ENCODE data around the gene ABCB4. TPM values are rescaled to one million over a fixed set of nuclear protein-coding genes. Genes with fewer than 3 reads are reported as not detected.
"Not testable (repeated sequence)": the region's sequence is repeated elsewhere in the genome, so short reads cannot be mapped to it uniquely, and the experiment has no call there.

ABCB4 gene
- total RNA-seq, 1 experiment from 2014 or later = not detected

- CTCF ChIA-PET = no interaction called here
- Histone ChIP-seq H4K20me1 (ENCODE audit: insufficient read depth) (no peaks in the 10 kb centered on the region), H3K27ac (no peak overlapping the region), H3K79me2 (ENCODE audit: low read depth) (no peaks in the 10 kb centered on the region), H3K27me3 (ENCODE audit: insufficient read depth, low read depth) (no peaks in the 10 kb centered on the region), H3K36me3 (ENCODE audit: low read depth) (no peaks in the 10 kb centered on the region), H3K4me2 (no peak overlapping the region), H3F3A (ENCODE audit: insufficient read depth, low read depth) (no peaks in the 10 kb centered on the region), H3K4me3 (no peak overlapping the region), H3K9me2 (ENCODE audit: insufficient read depth) (no peaks in the 10 kb centered on the region), H3K9me3 (ENCODE audit: insufficient read depth, low read depth) (no peaks in the 10 kb centered on the region), H2AFZ (no peak overlapping the region), H3K4me1 (replicated peaks; ENCODE audit: insufficient read depth) (peaks cover 10% of the 10 kb centered on the region; the same call in 1 of the 2 replicates)
- TF ChIP-seq EZH2 (IDR thresholded peaks at IDR 0.05; ENCODE audit: low read depth) = no peak
- TF ChIP-seq, protein P1, sequence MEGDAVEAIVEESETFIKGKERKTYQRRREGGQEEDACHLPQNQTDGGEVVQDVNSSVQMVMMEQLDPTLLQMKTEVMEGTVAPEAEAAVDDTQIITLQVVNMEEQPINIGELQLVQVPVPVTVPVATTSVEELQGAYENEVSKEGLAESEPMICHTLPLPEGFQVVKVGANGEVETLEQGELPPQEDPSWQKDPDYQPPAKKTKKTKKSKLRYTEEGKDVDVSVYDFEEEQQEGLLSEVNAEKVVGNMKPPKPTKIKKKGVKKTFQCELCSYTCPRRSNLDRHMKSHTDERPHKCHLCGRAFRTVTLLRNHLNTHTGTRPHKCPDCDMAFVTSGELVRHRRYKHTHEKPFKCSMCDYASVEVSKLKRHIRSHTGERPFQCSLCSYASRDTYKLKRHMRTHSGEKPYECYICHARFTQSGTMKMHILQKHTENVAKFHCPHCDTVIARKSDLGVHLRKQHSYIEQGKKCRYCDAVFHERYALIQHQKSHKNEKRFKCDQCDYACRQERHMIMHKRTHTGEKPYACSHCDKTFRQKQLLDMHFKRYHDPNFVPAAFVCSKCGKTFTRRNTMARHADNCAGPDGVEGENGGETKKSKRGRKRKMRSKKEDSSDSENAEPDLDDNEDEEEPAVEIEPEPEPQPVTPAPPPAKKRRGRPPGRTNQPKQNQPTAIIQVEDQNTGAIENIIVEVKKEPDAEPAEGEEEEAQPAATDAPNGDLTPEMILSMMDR (conservative IDR thresholded peaks at IDR 0.05) = no peak
- no TSS peak for BruUV-seq (replicated peaks)
- no peak for DNase-seq
- intact Hi-C loops (cut with micrococcal nuclease; ENCODE audit: unreplicated experiment) = no loop called here
- POLR2A ChIA-PET (ENCODE audit: unreplicated experiment) = no interaction called here
Measured at GRCh38 chr7:87463982-87464381, 11.5 kb downstream of the ABCB4 start.

GRCh38 chr7:87460444-87460843 is 15.0 kb downstream of the ABCB4 start:
- H3K79me2 ChIP-seq (ENCODE audit: low read depth); CTCF ChIA-PET; H3K9me2 ChIP-seq (ENCODE audit: insufficient read depth); H3F3A ChIP-seq (ENCODE audit: insufficient read depth, low read depth); POLR2A ChIA-PET (ENCODE audit: unreplicated experiment); H3K36me3 ChIP-seq (ENCODE audit: low read depth); H3K4me2 ChIP-seq; H3K27me3 ChIP-seq (ENCODE audit: insufficient read depth, low read depth); H4K20me1 ChIP-seq (ENCODE audit: insufficient read depth); H3K27ac ChIP-seq; DNase-seq; H3K9me3 ChIP-seq (ENCODE audit: insufficient read depth, low read depth); H2AFZ ChIP-seq; BruUV-seq (replicated peaks); H3K4me1 ChIP-seq (replicated peaks; ENCODE audit: insufficient read depth); intact Hi-C loops (cut with micrococcal nuclease; ENCODE audit: unreplicated experiment); H3K4me3 ChIP-seq: not testable (repeated sequence)

DNA sequence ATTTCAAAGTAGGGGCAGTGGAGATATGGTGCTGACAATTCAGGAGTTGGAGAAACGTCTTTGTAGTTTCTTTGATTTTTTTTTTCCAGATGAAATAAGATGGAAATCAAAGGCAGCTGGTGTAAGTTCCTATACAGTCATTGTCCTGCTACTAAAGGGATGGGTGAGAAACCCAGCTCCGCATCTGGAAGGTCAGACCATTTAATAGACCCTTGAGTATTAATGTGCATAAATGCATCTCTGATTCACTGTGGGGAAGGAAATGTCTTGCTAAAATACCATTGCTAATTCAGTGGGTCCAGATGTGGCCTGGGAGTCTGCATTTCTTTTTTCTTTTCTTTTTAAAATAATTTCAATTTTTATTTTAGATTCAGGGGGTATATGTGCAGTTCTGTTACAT is 15.5 kb downstream of the ABCB4 start:
- TF ChIP-seq, protein P1 (conservative IDR thresholded peaks at IDR 0.05) = no peak
- no peak for TF ChIP-seq EZH2 (IDR thresholded peaks at IDR 0.05; ENCODE audit: low read depth)
- Histone ChIP-seq H2AFZ (no peak overlapping the region), H4K20me1 (ENCODE audit: insufficient read depth) (no peaks in the 10 kb centered on the region), H3K4me2 (no peak overlapping the region), H3K36me3 (ENCODE audit: low read depth) (no peaks in the 10 kb centered on the region), H3K9me3 (ENCODE audit: insufficient read depth, low read depth) (no peaks in the 10 kb centered on the region), H3K79me2 (ENCODE audit: low read depth) (no peaks in the 10 kb centered on the region), H3F3A (ENCODE audit: insufficient read depth, low read depth) (no peaks in the 10 kb centered on the region), H3K4me3 (no peak overlapping the region), H3K9me2 (ENCODE audit: insufficient read depth) (no peaks in the 10 kb centered on the region), H3K27me3 (ENCODE audit: insufficient read depth, low read depth) (no peaks in the 10 kb centered on the region), H3K4me1 (replicated peaks; ENCODE audit: insufficient read depth) (peaks cover 3% of the 10 kb centered on the region; the same call in 1 of the 2 replicates), H3K27ac (no peak overlapping the region)
- no peak for DNase-seq
- ChIA-PET CTCF (no interaction called here), POLR2A (ENCODE audit: unreplicated experiment) (no interaction called here)
- intact Hi-C loops (cut with micrococcal nuclease; ENCODE audit: unreplicated experiment) = no loop called here
- BruUV-seq (replicated peaks) = no TSS peak

DNA sequence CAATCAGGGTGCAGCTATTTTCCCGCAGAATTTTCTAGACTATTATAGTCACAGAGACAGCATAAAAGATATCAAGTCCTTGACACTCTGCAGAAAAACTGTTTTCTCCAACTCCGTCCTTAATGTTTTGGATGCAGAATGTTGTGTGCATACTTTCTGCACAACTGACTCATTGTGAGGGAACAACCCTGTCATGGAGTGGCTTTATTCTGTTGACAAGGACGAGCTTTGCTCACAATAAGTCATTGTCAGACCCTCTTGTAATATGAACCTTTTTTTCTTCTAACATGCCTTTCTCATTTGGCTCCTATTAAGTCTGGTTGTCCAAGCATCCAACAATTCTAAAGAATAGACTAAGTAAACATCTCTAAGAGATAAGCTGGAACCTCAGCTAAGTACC is 17.3 kb downstream of the ABCB4 start:
- ChIA-PET POLR2A (ENCODE audit: unreplicated experiment) (no interaction called here), CTCF (no interaction called here)
- Histone ChIP-seq H2AFZ (no peak overlapping the region), H3K4me2 (no peak overlapping the region), H4K20me1 (ENCODE audit: insufficient read depth) (no peaks in the 10 kb centered on the region), H3K27me3 (ENCODE audit: insufficient read depth, low read depth) (no peaks in the 10 kb centered on the region), H3K9me2 (ENCODE audit: insufficient read depth) (no peaks in the 10 kb centered on the region), H3K36me3 (ENCODE audit: low read depth) (no peaks in the 10 kb centered on the region), H3K4me1 (replicated peaks; ENCODE audit: insufficient read depth) (no peaks in the 10 kb centered on the region), H3K79me2 (ENCODE audit: low read depth) (no peaks in the 10 kb centered on the region), H3K27ac (no peak overlapping the region), H3K9me3 (ENCODE audit: insufficient read depth, low read depth) (no peaks in the 10 kb centered on the region), H3F3A (ENCODE audit: insufficient read depth, low read depth) (no peaks in the 10 kb centered on the region), H3K4me3 (no peak overlapping the region)
- TF ChIP-seq EZH2 (IDR thresholded peaks at IDR 0.05; ENCODE audit: low read depth) = no peak
- TF ChIP-seq, protein P1 (conservative IDR thresholded peaks at IDR 0.05) = no peak
- no peak for DNase-seq
- BruUV-seq (replicated peaks) = no TSS peak
- intact Hi-C loops (cut with micrococcal nuclease; ENCODE audit: unreplicated experiment) = no loop called here

All from PC-9 (cell line).